H9 (cell line): ENCODE results near the gene MEP1B. TPM values are rescaled to one million over a fixed set of nuclear protein-coding genes. Genes with fewer than 3 reads are reported as not detected.

ENCODE experiments used
- DNase-seq: peaks from one replicate; pipeline ENCODE4 v3.0.0-alpha.2; 2017
- H2AFZ ChIP-seq: one replicate; pipeline ENCODE4 v1.6.1; 2013; ENCODE audit warnings: mild to moderate bottlenecking, low read length, control low read depth, moderate library complexity
- H2AK5ac ChIP-seq: 2 replicates; pipeline ENCODE4 v1.6.1; 2013; ENCODE audit warnings: low read length, control low read depth, mixed read lengths; ENCODE audit not compliant: insufficient read length
- H2BK120ac ChIP-seq: one replicate; pipeline ENCODE4 v1.6.1; 2013; ENCODE audit warnings: low read depth, mild to moderate bottlenecking, low read length, control low read depth, inconsistent platforms; ENCODE audit not compliant: poor library complexity, severe bottlenecking
- H2BK12ac ChIP-seq: 2 replicates; pipeline ENCODE4 v1.6.1; 2013; ENCODE audit warnings: low read length, control low read depth, mixed read lengths, low read depth; ENCODE audit not compliant: insufficient read length
- H2BK15ac ChIP-seq: 2 replicates; pipeline ENCODE4 v1.6.1; 2013; ENCODE audit warnings: low read depth, low read length, control low read depth
- H2BK20ac ChIP-seq: one replicate; pipeline ENCODE4 v1.6.1; 2013; ENCODE audit warnings: low read depth, mild to moderate bottlenecking, low read length, control low read depth, inconsistent platforms; ENCODE audit not compliant: poor library complexity, severe bottlenecking
- H2BK5ac ChIP-seq: 2 replicates; pipeline ENCODE4 v1.6.1; 2013; ENCODE audit warnings: low read length, control low read depth, mixed read lengths; ENCODE audit not compliant: insufficient read length
- H3K14ac ChIP-seq: 2 replicates; pipeline ENCODE4 v1.6.1; 2013; ENCODE audit warnings: low read length, control low read depth; ENCODE audit not compliant: insufficient read depth
- H3K18ac ChIP-seq: 2 replicates; pipeline ENCODE4 v1.6.1; 2013; ENCODE audit warnings: low read depth, mild to moderate bottlenecking, mixed read lengths, low read length, control low read depth; ENCODE audit not compliant: insufficient read length
- H3K23ac ChIP-seq: 2 replicates; pipeline ENCODE4 v1.6.1; 2013; ENCODE audit warnings: low read length, control low read depth, mixed read lengths, low read depth; ENCODE audit not compliant: insufficient read length
- H3K23me2 ChIP-seq: 2 replicates; pipeline ENCODE4 v1.6.1; 2013; ENCODE audit warnings: low read depth, mild to moderate bottlenecking, mixed read lengths, low read length, control low read depth; ENCODE audit not compliant: insufficient read length, poor library complexity, severe bottlenecking
- H3K27ac ChIP-seq: 2 replicates; pipeline ENCODE4 v1.5.1; 2013; ENCODE audit warnings: low read length, control low read depth, mixed read lengths, low read depth; ENCODE audit not compliant: insufficient read length
- H3K27me3 ChIP-seq: 2 replicates; pipeline ENCODE4 v1.6.1; 2013; ENCODE audit warnings: low read length, control low read depth, inconsistent platforms; ENCODE audit not compliant: insufficient read depth
- H3K4ac ChIP-seq: 2 replicates; pipeline ENCODE4 v1.6.1; 2013; ENCODE audit warnings: low read depth, mild to moderate bottlenecking, control low read depth, inconsistent platforms, low read length, moderate library complexity
- H3K4me1 ChIP-seq: 2 replicates; pipeline ENCODE4 v1.6.1; 2013; ENCODE audit warnings: low read length, control low read depth, inconsistent platforms; ENCODE audit not compliant: insufficient read depth
- H3K4me2 ChIP-seq: 2 replicates; pipeline ENCODE4 v1.6.1; 2013; ENCODE audit warnings: low read length, control low read depth, mixed read lengths; ENCODE audit not compliant: insufficient read length, insufficient read depth
- H3K56ac ChIP-seq: 2 replicates; pipeline ENCODE4 v1.6.1; 2013; ENCODE audit warnings: low read depth, mild to moderate bottlenecking, mixed read lengths, low read length, control low read depth; ENCODE audit not compliant: insufficient read length
- H3K79me1 ChIP-seq: 2 replicates; pipeline ENCODE4 v1.6.1; 2013; ENCODE audit warnings: low read depth, mild to moderate bottlenecking, moderate library complexity, low read length, control low read depth, inconsistent platforms; ENCODE audit not compliant: insufficient read depth, poor library complexity, severe bottlenecking
- H3K79me2 ChIP-seq: 2 replicates; pipeline ENCODE4 v1.6.1; 2013; ENCODE audit warnings: low read length, control low read depth, inconsistent platforms; ENCODE audit not compliant: insufficient read depth
- H3K9ac ChIP-seq: 2 replicates; pipeline ENCODE4 v1.6.1; 2013; ENCODE audit warnings: low read length, control low read depth, mixed read lengths; ENCODE audit not compliant: insufficient read length; ENCODE audit errors: extremely low read depth
- H3K9me3 ChIP-seq: one replicate; pipeline ENCODE4 v1.6.1; 2013; ENCODE audit warnings: low read depth, low read length, inconsistent platforms; ENCODE audit not compliant: control insufficient read depth
- H3T11ph ChIP-seq: one replicate; pipeline ENCODE4 v1.6.1; 2013; ENCODE audit warnings: mild to moderate bottlenecking, low read length, control low read depth, inconsistent platforms
- H4K20me1 ChIP-seq: one replicate; pipeline ENCODE4 v1.6.1; 2013; ENCODE audit not compliant: control insufficient read depth, insufficient read length, insufficient read depth
- H4K5ac ChIP-seq: 2 replicates; pipeline ENCODE4 v1.6.1; 2013; ENCODE audit warnings: low read depth, mild to moderate bottlenecking, mixed read lengths, low read length, control low read depth; ENCODE audit not compliant: insufficient read length
- H4K8ac ChIP-seq: replicated peaks from 2 replicates; pipeline ENCODE4 v1.6.1; 2013; ENCODE audit warnings: low read length, control low read depth, mixed read lengths, low read depth; ENCODE audit not compliant: insufficient read length
- H4K91ac ChIP-seq: 2 replicates; pipeline ENCODE4 v1.6.1; 2013; ENCODE audit warnings: low read depth, mild to moderate bottlenecking, moderate library complexity, mixed read lengths, low read length, control low read depth; ENCODE audit not compliant: insufficient read length
- H3K27ac Mint-ChIP-seq, 3 experiments: 2 replicates in 2 of 3; 3 replicates in 1 of 3; pipeline ENCODE4 v1.8.0; 2020 to 2021; ENCODE audit warnings: mixed read lengths in 3 of 3, mild to moderate bottlenecking in 1 of 3, moderate library complexity in 1 of 3
- H3K27me3 Mint-ChIP-seq: 2 replicates; pipeline ENCODE4 v1.8.0; 2021; ENCODE audit warnings: low read depth, mild to moderate bottlenecking, moderate library complexity, mixed read lengths
- H3K36me3 Mint-ChIP-seq, 3 experiments: 2 replicates in 2 of 3; 3 replicates in 1 of 3; pipeline ENCODE4 v1.8.0; 2020 to 2021; ENCODE audit warnings: low read depth in 3 of 3, mixed read lengths in 3 of 3; ENCODE audit not compliant: insufficient read depth in 1 of 3
- H3K4me1 Mint-ChIP-seq, 2 experiments: 2 replicates each; pipeline ENCODE4 v1.8.0; 2020; ENCODE audit warnings: mixed read lengths in 2 of 2
- H3K4me3 Mint-ChIP-seq, 2 experiments: 2 replicates in 1 of 2; 3 replicates in 1 of 2; pipeline ENCODE4 v1.8.0; 2020 to 2021; ENCODE audit warnings: mild to moderate bottlenecking in 2 of 2, mixed read lengths in 2 of 2, moderate library complexity in 1 of 2
- H3K9me3 Mint-ChIP-seq, 2 experiments: 2 replicates in 1 of 2; 3 replicates in 1 of 2; pipeline ENCODE4 v1.8.0; 2020; ENCODE audit warnings: mild to moderate bottlenecking in 2 of 2, mixed read lengths in 2 of 2, moderate library complexity in 1 of 2
- WGBS: extraction: QIAGEN DNeasy Blood & Tissue Kit; methylation state at CpG from one replicate; pipeline ENCODE4 v1.1.7; 2013; ENCODE audit warnings: missing lambda C conversion rate, low lambda C conversion rate, mixed read lengths; ENCODE audit not compliant: insufficient read length; ENCODE audit errors: extremely low coverage; 5-methylcytosine and 5-hydroxymethylcytosine counted together
- total RNA-seq: library from RNA; stranded (reverse); gene quantifications from 2 replicates; pipeline ENCODE4 v1.2.1, GENCODE V29; 2021
- TF ChIP-seq, protein P1 (sequence below): fragments of 200-600 bp; sonication (generic); conservative IDR thresholded peaks from 3 replicates; pipeline ENCODE4 v1.8.0; 2021; ENCODE audit warnings: antibody characterized with exemption, mild to moderate bottlenecking

The MEP1B gene
- total RNA-seq, 1 experiment from 2014 or later = not detected

- H2BK20ac ChIP-seq = no peak overlapping the region
- Mint-ChIP-seq H3K4me1 (peaks cover 22 to 28% of the 10 kb centered on the region in 2 experiments), H3K27me3 (no peaks in the 10 kb centered on the region), H3K36me3 (no peaks in the 10 kb centered on the region; a peak in 1 of 7 replicates), H3K9me3 (no peaks in the 10 kb centered on the region), H3K4me3 (no peak overlapping the region), H3K27ac (no peak overlapping the region)
- H3T11ph ChIP-seq = no peak overlapping the region
- H2AFZ ChIP-seq = no peak overlapping the region
- no peak overlapping the region for H2BK12ac ChIP-seq
- TF ChIP-seq, protein P1, sequence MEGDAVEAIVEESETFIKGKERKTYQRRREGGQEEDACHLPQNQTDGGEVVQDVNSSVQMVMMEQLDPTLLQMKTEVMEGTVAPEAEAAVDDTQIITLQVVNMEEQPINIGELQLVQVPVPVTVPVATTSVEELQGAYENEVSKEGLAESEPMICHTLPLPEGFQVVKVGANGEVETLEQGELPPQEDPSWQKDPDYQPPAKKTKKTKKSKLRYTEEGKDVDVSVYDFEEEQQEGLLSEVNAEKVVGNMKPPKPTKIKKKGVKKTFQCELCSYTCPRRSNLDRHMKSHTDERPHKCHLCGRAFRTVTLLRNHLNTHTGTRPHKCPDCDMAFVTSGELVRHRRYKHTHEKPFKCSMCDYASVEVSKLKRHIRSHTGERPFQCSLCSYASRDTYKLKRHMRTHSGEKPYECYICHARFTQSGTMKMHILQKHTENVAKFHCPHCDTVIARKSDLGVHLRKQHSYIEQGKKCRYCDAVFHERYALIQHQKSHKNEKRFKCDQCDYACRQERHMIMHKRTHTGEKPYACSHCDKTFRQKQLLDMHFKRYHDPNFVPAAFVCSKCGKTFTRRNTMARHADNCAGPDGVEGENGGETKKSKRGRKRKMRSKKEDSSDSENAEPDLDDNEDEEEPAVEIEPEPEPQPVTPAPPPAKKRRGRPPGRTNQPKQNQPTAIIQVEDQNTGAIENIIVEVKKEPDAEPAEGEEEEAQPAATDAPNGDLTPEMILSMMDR = no peak
- no peak overlapping the region for H3K14ac ChIP-seq
- H3K4me1 ChIP-seq = no peaks in the 10 kb centered on the region; the same call in 1 of the 2 replicates
- H2AK5ac ChIP-seq = no peak overlapping the region
- no peaks in the 10 kb centered on the region for H3K79me1 ChIP-seq
- H3K4ac ChIP-seq = no peak overlapping the region
- no peak overlapping the region for H3K18ac ChIP-seq
- 100% methylated on average over 1 of the region's 8 CpGs for WGBS
- no peak overlapping the region for H4K5ac ChIP-seq
- no peak overlapping the region for H2BK120ac ChIP-seq
- no peak overlapping the region for H3K23ac ChIP-seq
- H3K27me3 ChIP-seq = no peaks in the 10 kb centered on the region
- no peak overlapping the region for H4K91ac ChIP-seq
- no peak overlapping the region for H2BK15ac ChIP-seq
- no peak overlapping the region for H4K8ac ChIP-seq
- no peaks in the 10 kb centered on the region for H3K23me2 ChIP-seq
- H2BK5ac ChIP-seq = no peak overlapping the region
- H4K20me1 ChIP-seq = no peaks in the 10 kb centered on the region
- H3K9me3 ChIP-seq = no peaks in the 10 kb centered on the region
- DNase-seq = no peak
- no peak overlapping the region for H3K9ac ChIP-seq
- no peak overlapping the region for H3K4me2 ChIP-seq
- H3K27ac ChIP-seq = no peak overlapping the region
- H3K79me2 ChIP-seq = no peaks in the 10 kb centered on the region
- H3K56ac ChIP-seq = no peak overlapping the region
These were observed 59.5 kb downstream of the MEP1B start for GRCh38 chr18:32249147-32249929.
